Stimulated activated naive CD4-positive, alpha-beta T cell (primary cell): ENCODE results near the gene RFX2.
"Not testable (repeated sequence)": the region's sequence is repeated elsewhere in the genome, so short reads cannot be mapped to it uniquely, and the experiment has no call there.

ENCODE experiments used
- DNase-seq, 6 experiments: peaks; one replicate each; lab custom pipeline; 2025; lab: John Stamatoyannopoulos, UW

Gene RFX2

GRCh38 chr19:6012426-6013170 is 97.7 kb downstream of the RFX2 start:
- no peak for DNase-seq

GRCh38 chr19:6011794-6012193 is 98.5 kb downstream of the RFX2 start:
- DNase-seq, result no peak

- no peak for DNase-seq
Observed at GRCh38 chr19:6011206-6011605, 99.1 kb downstream of the RFX2 start.

GRCh38 chr19:6010107-6010506 is 100.2 kb downstream of the RFX2 start:
- DNase-seq, result no peak

- no peak for DNase-seq
Observed at GRCh38 chr19:6007866-6008265, 102.4 kb downstream of the RFX2 start.

GRCh38 chr19:6006896-6007295 is 103.4 kb downstream of the RFX2 start:
- DNase-seq, result no peak

GRCh38 chr19:6006070-6006446 is 104.2 kb downstream of the RFX2 start:
- not testable (repeated sequence) for DNase-seq

GRCh38 chr19:6005321-6006069 is 104.8 kb downstream of the RFX2 start:
- DNase-seq, result no peak

GRCh38 chr19:6003976-6004375 is 106.3 kb downstream of the RFX2 start:
- DNase-seq, result no peak

GRCh38 chr19:6002591-6002990 is 107.7 kb downstream of the RFX2 start:
- DNase-seq, result no peak

- DNase-seq, result no peak
Observed at GRCh38 chr19:6000228-6000847, 110.0 kb downstream of the RFX2 start.

- DNase-seq, result no peak
Observed at GRCh38 chr19:5999693-6000092, 110.6 kb downstream of the RFX2 start.

- no peak for DNase-seq
Observed at GRCh38 chr19:5997371-5997770, 112.9 kb downstream of the RFX2 start.

- no peak for DNase-seq
Observed at GRCh38 chr19:5996623-5997320, 113.5 kb downstream of the RFX2 start.

GRCh38 chr19:5996102-5996501 is 114.2 kb downstream of the RFX2 start:
- no peak for DNase-seq

GRCh38 chr19:5995606-5996005 is 114.7 kb downstream of the RFX2 start:
- no peak for DNase-seq

- no peak for DNase-seq
Observed at GRCh38 chr19:5994405-5995165, 115.7 kb downstream of the RFX2 start.

GRCh38 chr19:5993648-5994358 is 116.5 kb downstream of the RFX2 start:
- no peak for DNase-seq

GRCh38 chr19:5993201-5993600 is 117.1 kb downstream of the RFX2 start:
- DNase-seq, result no peak

- no peak for DNase-seq
Observed at GRCh38 chr19:5992756-5993155, 117.5 kb downstream of the RFX2 start.

GRCh38 chr19:5991244-5991838 is 119.0 kb downstream of the RFX2 start:
- no peak for DNase-seq
